ENCODE data around the gene GPSM3.

DNA sequence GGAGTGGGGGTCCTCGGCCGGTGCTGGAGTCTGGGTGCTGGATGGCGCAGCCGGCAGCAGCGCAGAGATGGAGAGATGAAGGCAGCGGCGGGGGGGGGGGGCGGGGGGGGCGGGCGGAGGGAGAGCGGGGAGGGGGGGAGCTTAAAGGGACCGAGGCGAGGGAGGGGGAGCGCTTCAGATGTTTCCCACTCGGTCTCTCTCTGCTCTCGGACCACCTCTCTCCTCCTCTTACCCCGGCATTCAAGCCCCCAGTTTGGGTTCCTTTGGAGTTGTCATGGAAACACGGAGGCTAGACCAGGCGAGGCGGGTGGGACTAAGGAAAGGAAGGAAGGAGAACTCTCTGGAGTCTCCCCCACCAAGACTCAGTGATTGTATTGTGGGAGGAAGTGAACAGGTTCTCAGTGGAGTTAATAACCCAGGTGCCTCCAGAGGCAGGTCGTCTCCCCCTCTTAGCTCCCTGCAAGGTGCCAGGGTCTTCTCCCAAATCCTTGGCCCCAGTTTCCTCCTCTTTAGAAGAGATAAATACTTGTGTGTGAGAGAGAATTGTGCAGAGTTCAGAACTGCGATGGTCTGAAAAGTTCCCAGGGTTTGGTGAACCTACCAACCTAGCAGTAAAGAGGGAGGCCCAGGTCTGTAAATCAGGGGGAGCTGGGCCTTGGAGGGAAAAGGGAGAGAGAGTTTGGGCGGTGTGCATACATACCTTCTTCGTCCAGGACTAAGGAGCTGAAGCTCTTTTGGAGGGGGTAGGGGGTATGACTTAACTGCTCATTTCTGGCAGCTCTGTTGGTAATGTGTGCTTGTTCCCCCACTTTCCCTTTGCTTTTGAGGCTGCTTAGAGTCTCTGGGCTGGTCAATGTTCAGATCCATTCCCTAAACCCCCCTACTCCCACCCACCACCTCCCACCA lies 40.3 kb downstream of the GPSM3 start, which contains the start of gene PRRT1:
- TF ChIP-seq, protein P1, sequence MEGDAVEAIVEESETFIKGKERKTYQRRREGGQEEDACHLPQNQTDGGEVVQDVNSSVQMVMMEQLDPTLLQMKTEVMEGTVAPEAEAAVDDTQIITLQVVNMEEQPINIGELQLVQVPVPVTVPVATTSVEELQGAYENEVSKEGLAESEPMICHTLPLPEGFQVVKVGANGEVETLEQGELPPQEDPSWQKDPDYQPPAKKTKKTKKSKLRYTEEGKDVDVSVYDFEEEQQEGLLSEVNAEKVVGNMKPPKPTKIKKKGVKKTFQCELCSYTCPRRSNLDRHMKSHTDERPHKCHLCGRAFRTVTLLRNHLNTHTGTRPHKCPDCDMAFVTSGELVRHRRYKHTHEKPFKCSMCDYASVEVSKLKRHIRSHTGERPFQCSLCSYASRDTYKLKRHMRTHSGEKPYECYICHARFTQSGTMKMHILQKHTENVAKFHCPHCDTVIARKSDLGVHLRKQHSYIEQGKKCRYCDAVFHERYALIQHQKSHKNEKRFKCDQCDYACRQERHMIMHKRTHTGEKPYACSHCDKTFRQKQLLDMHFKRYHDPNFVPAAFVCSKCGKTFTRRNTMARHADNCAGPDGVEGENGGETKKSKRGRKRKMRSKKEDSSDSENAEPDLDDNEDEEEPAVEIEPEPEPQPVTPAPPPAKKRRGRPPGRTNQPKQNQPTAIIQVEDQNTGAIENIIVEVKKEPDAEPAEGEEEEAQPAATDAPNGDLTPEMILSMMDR (IDR thresholded peaks at IDR 0.05): no peak
- TF ChIP-seq POLR2A (IDR thresholded peaks at IDR 0.05): no peak
